GM12878 (cell line): ENCODE data around the gene CLINT1. TPM values are rescaled to one million over a fixed set of nuclear protein-coding genes. Genes with fewer than 3 reads are reported as not detected.

Source experiments
- ATAC-seq: fragments of 200-7000 bp; cut with Tn5 transposase; 3 replicates; pipeline ENCODE4 v1.9.1; 2020; ENCODE audit warnings: mild to moderate bottlenecking, moderate library complexity
- BruUV-seq: library from RNA; stranded (reverse); fragments of 400-500 nt; replicated peaks from 2 replicates; lab custom pipeline; 2021; lab: Mats Ljungman, UMichigan
- CTCF ChIA-PET: fragments of 300-600 bp; sonication (Branson Sonifier 250); formaldehyde crosslinking; extraction: SDS; loops from one replicate; lab custom pipeline; 2021; ENCODE audit warnings: inconsistent platforms; lab: Yijun Ruan, JAX
- POLR2A ChIA-PET: fragments of 350-600 bp; formaldehyde crosslinking; extraction: SDS; loops from one replicate; lab custom pipeline; 2021; ENCODE audit warnings: inconsistent platforms; lab: Charles Lee
- RAD21 ChIA-PET: fragments of 300-600 bp; sonication (Branson Sonifier 250); formaldehyde crosslinking; loops from one replicate; lab custom pipeline; 2023; ENCODE audit warnings: antibody characterized with exemption; ENCODE audit not compliant: unreplicated experiment; lab: Charles Lee
- SMC1A ChIA-PET: fragments of 300-600 bp; sonication (Branson Sonifier 250); formaldehyde crosslinking; loops from one replicate; lab custom pipeline; 2023; ENCODE audit not compliant: unreplicated experiment, uncharacterized antibody; lab: Charles Lee
- DNase-seq: peaks from one replicate; pipeline ENCODE4 v3.0.0-alpha.2; 2011; ENCODE audit warnings: low read depth, low spot score
- FAIRE-seq: peaks from 3 replicates; lab custom pipeline; 2011; peaks lifted over from hg19 to GRCh38; lab: Jason Lieb, UNC
- H2AFZ ChIP-seq: 2 replicates; pipeline ENCODE4 v1.6.0; 2011; ENCODE audit warnings: low read depth, low read length, control low read depth; ENCODE audit not compliant: control insufficient read depth
- H3K27ac ChIP-seq: 2 replicates; pipeline ENCODE4 v1.5.1; 2011; ENCODE audit warnings: control low read depth; ENCODE audit not compliant: control insufficient read depth, insufficient read depth
- H3K27me3 ChIP-seq, 2 experiments: replicated peaks in 1 of 2; 2 replicates each; pipeline versions ENCODE4 v1.6.0 to v1.6.1; 2011; ENCODE audit warnings: low read length in 1 of 2; ENCODE audit not compliant: control insufficient read depth in 2 of 2, insufficient read depth in 2 of 2
- H3K36me3 ChIP-seq, 2 experiments: 2 replicates each; pipeline ENCODE4 v1.5.1; 2011; ENCODE audit warnings: low read length in 1 of 2; ENCODE audit not compliant: control insufficient read depth in 2 of 2, insufficient read depth in 2 of 2
- H3K4me1 ChIP-seq: 2 replicates; pipeline ENCODE4 v1.6.1; 2011; ENCODE audit warnings: mild to moderate bottlenecking, low read length, moderate library complexity, mixed read lengths; ENCODE audit not compliant: control insufficient read depth, insufficient read depth
- H3K4me2 ChIP-seq: 2 replicates; pipeline ENCODE4 v1.6.0; 2011; ENCODE audit warnings: control low read depth; ENCODE audit not compliant: control insufficient read depth, insufficient read depth
- H3K4me3 ChIP-seq: fragments of 200-600 bp; sonication (generic); 2 replicates; pipeline ENCODE4 v1.5.1; 2016
- H3K79me2 ChIP-seq: 2 replicates; pipeline ENCODE4 v1.6.0; 2011; ENCODE audit warnings: low read length; ENCODE audit not compliant: control insufficient read depth, insufficient read depth
- H3K9ac ChIP-seq: 2 replicates; pipeline ENCODE4 v1.8.0; 2011; ENCODE audit warnings: low read length, control low read depth, mixed read lengths; ENCODE audit not compliant: control insufficient read depth, insufficient read depth
- H3K9me3 ChIP-seq: replicated peaks from 3 replicates; pipeline ENCODE4 v1.5.1; 2011; ENCODE audit warnings: mild to moderate bottlenecking, low read length; ENCODE audit not compliant: control insufficient read depth, insufficient read depth
- H4K20me1 ChIP-seq: 2 replicates; pipeline ENCODE4 v1.6.0; 2011; ENCODE audit not compliant: control insufficient read depth, insufficient read depth
- CBX3 ChIP-seq: fragments of 200-600 bp; sonication (generic); IDR thresholded peaks from 2 replicates; pipeline ENCODE4 v1.6.1; 2016; ENCODE audit warnings: low read depth, borderline replicate concordance
- CHD2 ChIP-seq: IDR thresholded peaks from 2 replicates; pipeline ENCODE4 v1.6.1; 2011; ENCODE audit warnings: low read depth, low read length, improper control_type of control experiment, borderline replicate concordance
- CREM ChIP-seq: IDR thresholded peaks from 2 replicates; pipeline ENCODE4 v1.6.1; 2014; ENCODE audit warnings: antibody characterized with exemption, low read depth
- EP300 ChIP-seq, 2 experiments: fragments of 150-350 bp in 1 of 2; IDR thresholded peaks; 2 replicates each; pipeline ENCODE4 v1.6.1; 2011 to 2012; ENCODE audit warnings: low read depth in 2 of 2, low read length in 2 of 2, borderline replicate concordance in 1 of 2, improper control_type of control experiment in 1 of 2, inconsistent platforms in 1 of 2; ENCODE audit not compliant: control insufficient read depth in 1 of 2
- ETV6 ChIP-seq, 2 experiments: fragments of 450-650 bp in 1 of 2; IDR thresholded peaks in 1 of 2; conservative IDR thresholded peaks in 1 of 2; 2 replicates each; pipeline ENCODE4 v1.6.1; 2014; ENCODE audit warnings: antibody characterized with exemption in 1 of 2, borderline replicate concordance in 1 of 2, low read depth in 1 of 2, mild to moderate bottlenecking in 1 of 2, moderate library complexity in 1 of 2
- GATAD2B ChIP-seq: fragments of 450-650 bp; conservative IDR thresholded peaks from 2 replicates; pipeline ENCODE4 v1.6.1; 2017; ENCODE audit warnings: low read depth, mild to moderate bottlenecking, moderate library complexity
- MXI1 ChIP-seq: fragments of 150-350 bp; IDR thresholded peaks from 2 replicates; pipeline ENCODE4 v1.6.1; 2011; ENCODE audit warnings: low read depth, mild to moderate bottlenecking, inconsistent platforms, low read length, improper control_type of control experiment
- NFYB ChIP-seq: IDR thresholded peaks from 2 replicates; pipeline ENCODE4 v1.6.1; 2011; ENCODE audit warnings: low read depth, mild to moderate bottlenecking, low read length, improper control_type of control experiment, moderate library complexity; ENCODE audit not compliant: insufficient read depth
- WGBS: methylation state at CpG from one replicate; pipeline ENCODE4 v1.1.6; 2016; ENCODE audit warnings: low lambda C conversion rate; ENCODE audit not compliant: insufficient replicate concordance, insufficient coverage; ENCODE audit errors: missing lambda C conversion rate; 5-methylcytosine and 5-hydroxymethylcytosine counted together
- in situ Hi-C: fragments of 300-500 bp; cut with MboI; formaldehyde crosslinking; loops from 9 replicates; pipeline ENCODE4 v1.14.3; 2018; ENCODE audit warnings: mixed read lengths
- intact Hi-C: fragments of 100-400 bp; cut with micrococcal nuclease; formaldehyde crosslinking; loops from one replicate; pipeline ENCODE4 v1.14.2; 2022; ENCODE audit not compliant: unreplicated experiment
- polyA plus RNA-seq, 11 experiments: library from polyadenylated mRNA; depleted of rRNA in 4 of 11; unstranded in 6 of 11; stranded (reverse) in 5 of 11; fragments of >200 nt; fragmentation: Nextera tagmentation in 4 of 11; fragmentation: Illumina TruSeq in 1 of 11; extraction: Ambion mirVana in 4 of 11; extraction: Trizol in 1 of 11; gene quantifications; 1 replicate in 1 of 11; 2 replicates in 10 of 11; pipeline versions ENCODE4 v1.2.1 to v1.2.3, GENCODE V29; 2011 to 2016; ENCODE audit warnings: inconsistent platforms in 2 of 11, missing spikeins in 2 of 11, low read depth in 1 of 11
- total RNA-seq, 4 experiments: library from RNA; depleted of rRNA in 3 of 4; stranded (reverse); fragments of >200 nt in 3 of 4; fragmentation: Illumina TruSeq in 1 of 4; extraction: Trizol in 1 of 4; gene quantifications; 2 replicates each; pipeline versions ENCODE4 v1.2.1 to v1.2.3, GENCODE V29; 2013 to 2021

Gene CLINT1
- total and polyA plus RNA-seq, 10 of the 15 experiments (the other 5 are each of a cell fraction or from before 2014, with no cell fraction given), result 30.0 to 136 (median 105) TPM

DNA sequence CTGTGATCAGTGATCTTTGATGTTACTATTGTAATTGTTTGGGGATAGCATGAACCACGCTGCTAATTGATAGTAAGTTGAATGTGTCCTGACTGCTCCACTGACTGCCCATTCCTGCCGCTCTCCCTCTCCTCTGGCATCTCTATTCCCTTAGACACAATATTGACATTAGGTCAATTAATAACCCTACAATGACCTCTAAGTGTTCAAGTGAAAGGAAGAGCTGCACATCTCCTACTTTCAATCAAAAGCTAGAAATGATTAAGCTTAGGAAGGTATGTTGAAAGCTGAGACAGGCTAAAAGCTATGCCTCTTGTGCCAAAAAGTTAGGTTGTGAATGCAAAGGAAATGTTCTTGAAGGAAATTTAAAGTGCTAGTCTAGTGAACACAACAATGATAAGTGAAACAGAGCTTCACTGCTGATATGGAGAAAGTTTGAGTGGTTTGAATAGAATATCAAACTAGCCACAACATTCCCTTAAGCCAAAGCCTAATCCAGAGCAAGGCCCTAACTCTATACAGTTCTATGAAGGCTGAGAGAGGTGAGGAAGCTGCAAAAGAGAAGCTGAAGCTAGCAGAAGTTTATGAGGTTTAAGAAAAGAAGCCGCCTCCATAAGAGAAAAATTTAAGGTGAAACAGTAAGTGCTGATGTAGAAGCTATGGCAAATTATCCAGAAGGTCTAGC lies 12.9 kb downstream of the CLINT1 start (continued):
- no peak for TF ChIP-seq CHD2
- no peak for TF ChIP-seq EP300 (IDR thresholded peaks at IDR 0.05; ENCODE audit: borderline replicate concordance in 1 of 2, control insufficient read depth in 1 of 2, low read depth in 2 of 2, low read length in 2 of 2)
- TF ChIP-seq ETV6 (conservative IDR thresholded peaks at IDR 0.05 in 1 of 2, IDR thresholded peaks at IDR 0.05 in 1 of 2; ENCODE audit: borderline replicate concordance in 1 of 2, low read depth in 1 of 2), result no peak
- TF ChIP-seq NFYB, result no peak
- TF ChIP-seq CBX3, result no peak
- TF ChIP-seq, all 136 proteins: peak for 0

DNA sequence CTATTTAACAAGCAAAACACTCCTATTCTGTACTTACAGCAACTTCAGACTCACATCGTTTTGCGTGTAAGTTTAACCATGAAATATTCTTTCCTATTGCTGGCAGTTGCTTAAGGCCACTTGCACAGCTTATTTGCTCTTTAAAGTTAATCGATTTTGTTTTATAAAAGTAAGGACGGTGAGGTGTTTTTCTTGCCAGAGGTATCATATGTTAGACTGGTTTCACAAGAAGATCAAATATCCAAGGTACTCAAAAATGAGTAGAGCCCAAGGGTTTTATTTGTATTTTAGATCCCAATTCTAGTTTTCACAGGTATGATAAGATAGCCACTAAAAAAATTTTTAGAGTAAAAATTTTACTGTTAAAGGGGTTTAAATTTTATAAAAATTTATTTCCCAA lies 16.2 kb downstream of the CLINT1 start:
- BruUV-seq, result no TSS peak
- Histone ChIP-seq H3K9ac (no peak overlapping the region), H4K20me1 (no peaks in the 10 kb centered on the region), H3K4me2 (no peak overlapping the region), H3K79me2 (no peaks in the 10 kb centered on the region; the same call in 1 of the 2 replicates), H3K27me3 (no peaks in the 10 kb centered on the region), H3K9me3 (no peaks in the 10 kb centered on the region; the same call in 2 of the 3 replicates), H3K4me1 (no peaks in the 10 kb centered on the region), H2AFZ (no peak overlapping the region), H3K36me3 (no peaks in the 10 kb centered on the region; a peak in 3 of 4 replicates), H3K27ac (no peak overlapping the region), H3K4me3 (no peak overlapping the region)
- in situ Hi-C loops, result no loop called here
- TF ChIP-seq CREM (no peak), GATAD2B (no peak), MXI1 (no peak)
- ChIA-PET SMC1A (interaction anchor here (0.6 to 1.9 kb wide), 4 partner anchors 8 to 970 kb away, joined by 3 to 11 read pairs (median 4); no protein-coding TSS in a partner anchor), CTCF (interaction anchor here (1.2 to 1.9 kb wide), 6 partner anchors 10 to 106 kb away, joined by 4 to 8 read pairs (median 6); no protein-coding TSS in a partner anchor), POLR2A (no interaction called here), RAD21 (interaction anchor here (1.6 kb wide), 1 partner anchor 9 kb away, joined by 6 read pairs; no protein-coding TSS in a partner anchor)
- 96% methylated on average over 4 of the region's 4 CpGs for WGBS
- no peak for FAIRE-seq
- ATAC-seq, result no peak
- DNase-seq, result no peak
- intact Hi-C loops, result no loop called here
